Measurements from ENCODE around the gene DGKI. TPM values are rescaled to one million over a fixed set of nuclear protein-coding genes. Genes with fewer than 3 reads are reported as not detected.

The DGKI gene
- total and polyA plus RNA-seq, 2 of the 4 experiments (the other 2 are of a cell fraction) = 3.9 to 15.8 TPM

- H3K9me1 ChIP-seq (ENCODE audit: insufficient read depth, low read length) = no peaks in the 10 kb centered on the region
- no peak for TF ChIP-seq MAFK (IDR thresholded peaks at IDR 0.05; ENCODE audit: low read depth, low read length)
- TF ChIP-seq SMC3 (IDR thresholded peaks at IDR 0.05; ENCODE audit: low read depth, low read length) = no peak
- TF ChIP-seq NFE2L2 (IDR thresholded peaks at IDR 0.05; ENCODE audit: low read depth, low read length) = no peak
- TF ChIP-seq CHD1 (IDR thresholded peaks at IDR 0.05; ENCODE audit: low read depth, low read length) = no peak
- TF ChIP-seq RFX5 (IDR thresholded peaks at IDR 0.05; ENCODE audit: low read depth, low read length) = no peak
- no peak for TF ChIP-seq ELK1 (IDR thresholded peaks at IDR 0.05; ENCODE audit: borderline replicate concordance, low read depth, low read length)
- no peak for TF ChIP-seq CEBPB (IDR thresholded peaks at IDR 0.05; ENCODE audit: low read depth, low read length)
- TF ChIP-seq RCOR1 (IDR thresholded peaks at IDR 0.05; ENCODE audit: insufficient replicate concordance, low read length) = no peak
- no peak for TF ChIP-seq POLR2A (IDR thresholded peaks at IDR 0.05; ENCODE audit: low read depth, low read length)
- TF ChIP-seq BHLHE40 (IDR thresholded peaks at IDR 0.05; ENCODE audit: low read depth, low read length) = no peak
- no peak for TF ChIP-seq CTCF (conservative IDR thresholded peaks at IDR 0.05; ENCODE audit: low read depth, low read length)
- no peak for TF ChIP-seq MXI1 (IDR thresholded peaks at IDR 0.05; ENCODE audit: borderline replicate concordance, low read depth, low read length)
- no TSS peak for BruUV-seq (replicated peaks)
- no peak overlapping the region for H3K14ac ChIP-seq (replicated peaks; ENCODE audit: low read depth, low read length)
- H3K23ac ChIP-seq (ENCODE audit: low read depth, low read length) = no peak overlapping the region
- no peaks in the 10 kb centered on the region for H4K20me1 ChIP-seq (ENCODE audit: insufficient read depth, low read length)
- DNase-seq (no peak), ATAC-seq (ENCODE audit: low read depth) (no peak)
- no peak overlapping the region for H4K5ac ChIP-seq (ENCODE audit: low read depth, low read length)
- H3K4me2 ChIP-seq (ENCODE audit: low read depth, low read length) = no peak overlapping the region
- no peak overlapping the region for H2BK5ac ChIP-seq (ENCODE audit: low read depth, low read length, poor library complexity, severe bottlenecking)
- no peaks in the 10 kb centered on the region; the same call in 1 of the 2 replicates for H3K4me1 ChIP-seq (ENCODE audit: control insufficient read depth, insufficient read depth, low read length)
- H3K4ac ChIP-seq (ENCODE audit: low read depth, low read length) = no peak overlapping the region
- no peak overlapping the region for H3K18ac ChIP-seq (ENCODE audit: low read depth, low read length)
- in situ Hi-C loops (cut with MboI; ENCODE audit: low sequenced_read_pairs) = no loop called here
- CTCF ChIA-PET = no interaction called here
- dilution Hi-C loops (cut with HindIII; ENCODE audit: low sequenced_read_pairs, unreplicated experiment) = no loop called here
- WGBS, 2 experiments (ENCODE audit: extremely low coverage in 2 of 2, insufficient read length in 1 of 2) = no CpG with 5 or more reads among the region's 1 CpG
- no peak overlapping the region for H2BK15ac ChIP-seq (ENCODE audit: low read depth, low read length)
- H2AFZ ChIP-seq (replicated peaks; ENCODE audit: low read length, poor library complexity) = no peak overlapping the region
- H3K27ac ChIP-seq (ENCODE audit: insufficient read depth, low read length) = no peak overlapping the region
- H2BK120ac ChIP-seq (ENCODE audit: low read depth, low read length) = no peak overlapping the region
- no peak overlapping the region for H2AK9ac ChIP-seq (replicated peaks; ENCODE audit: low read depth, low read length, poor library complexity)
- H3K9ac ChIP-seq (ENCODE audit: low read depth, low read length) = no peak overlapping the region
- H3K56ac ChIP-seq (ENCODE audit: extremely low read depth, insufficient read depth, low read length) = no peak overlapping the region
- no peaks in the 10 kb centered on the region for H3K27me3 ChIP-seq (ENCODE audit: control insufficient read depth, insufficient read depth, low read length)
- POLR2A ChIA-PET (ENCODE audit: unreplicated experiment) = no interaction called here
- no peaks in the 10 kb centered on the region for H3K36me3 ChIP-seq (ENCODE audit: control insufficient read depth, insufficient read depth, low read length)
- no peak overlapping the region for H4K91ac ChIP-seq (ENCODE audit: insufficient read depth, low read depth, low read length)
- H4K8ac ChIP-seq (ENCODE audit: low read depth in 2 of 2, low read length in 2 of 2) = no peak overlapping the region
- H3K79me1 ChIP-seq (ENCODE audit: low read depth in 1 of 2, low read length in 2 of 2) = no peaks in the 10 kb centered on the region; a peak in 1 of 4 replicates
- H2BK20ac ChIP-seq (ENCODE audit: low read depth, low read length) = no peak overlapping the region
- no peaks in the 10 kb centered on the region for H3K9me3 ChIP-seq (ENCODE audit: control insufficient read depth, insufficient read depth, low read length)
- H3K4me3 ChIP-seq (ENCODE audit: insufficient read depth, low read depth, low read length) = no peak overlapping the region
- intact Hi-C loops (cut with micrococcal nuclease) = no loop called here
- no peak overlapping the region for H2AK5ac ChIP-seq (ENCODE audit: low read depth, low read length)
Observed at GRCh38 chr7:137480401-137480800, 366.4 kb downstream of the DGKI start.
